Activated CD8-positive, alpha-beta memory T cell treated with anti-CD3 and anti-CD28 coated beads, Interleukin-2, amount 50 U/mL, for 48 hours (primary cell): ENCODE measurements around the gene SRGAP2.
"Not testable (repeated sequence)": the region's sequence is repeated elsewhere in the genome, so short reads cannot be mapped to it uniquely, and the experiment has no call there.

Experiments
- DNase-seq: peaks from one replicate; pipeline ENCODE4 v3.0.0-alpha.2; 2020

SRGAP2 gene

DNA sequence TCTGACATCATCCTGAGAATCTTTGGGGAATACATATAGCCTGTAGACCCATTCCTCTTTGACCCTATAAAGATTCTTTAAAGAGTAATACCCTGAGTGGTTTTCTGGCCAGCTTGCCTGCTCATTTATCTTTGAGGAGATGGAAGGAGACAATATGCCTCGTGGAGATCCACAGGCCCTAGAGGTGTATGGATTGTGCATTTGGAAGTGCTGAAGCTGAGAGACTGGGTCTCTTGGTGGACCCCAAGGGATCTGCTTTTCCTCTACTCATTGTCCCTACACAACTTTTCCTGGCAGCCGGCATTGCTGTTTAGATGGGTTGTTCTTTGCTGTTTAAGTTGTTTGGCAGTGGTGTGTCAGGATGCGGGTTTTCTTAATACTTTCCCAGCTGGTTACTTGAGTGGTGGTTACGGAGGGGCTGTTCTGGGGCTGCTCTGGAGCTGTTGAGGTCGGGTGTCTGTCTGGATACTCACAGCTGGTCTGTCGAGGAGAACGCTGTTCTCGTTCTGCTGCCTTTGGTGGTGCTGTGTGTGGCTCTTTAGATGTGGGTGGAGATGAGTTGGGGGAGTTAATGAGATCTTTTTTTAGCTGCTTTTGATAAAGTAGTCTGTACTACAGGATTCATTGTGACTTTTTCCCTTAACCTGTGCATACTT is 49.5 kb downstream of the SRGAP2 start:
- DNase-seq, result not testable (repeated sequence)
